Esophagus muscularis mucosa (tissue), 3 donors: Measurements from ENCODE around the gene TRAPPC3L.

Experiments used
- CTCF ChIP-seq, 3 experiments: fragments of 200-600 bp in 2 of 3; fragments of 450-650 bp in 1 of 3; sonication (generic) in 2 of 3; IDR thresholded peaks; one replicate each; pipeline ENCODE4 v1.5.1; 2017 to 2019; ENCODE audit warnings: antibody characterized with exemption in 3 of 3, mild to moderate bottlenecking in 2 of 3, moderate library complexity in 1 of 3
- POLR2A ChIP-seq: fragments of 450-650 bp; IDR thresholded peaks from one replicate; pipeline ENCODE4 v1.6.1; 2017; ENCODE audit warnings: antibody characterized with exemption, moderate library complexity, mild to moderate bottlenecking, low read depth

- TF ChIP-seq CTCF (IDR thresholded peaks at IDR 0.05) (no peak), POLR2A (no peak)
These were observed 95.9 kb downstream of the TRAPPC3L start for GRCh38 chr6:116449565-116449964.
